ENCODE results near the gene STK32C. TPM values are rescaled to one million over a fixed set of nuclear protein-coding genes. Genes with fewer than 3 reads are reported as not detected.

The STK32C gene
- total RNA-seq, 1 donor from 2014 or later, result 13.8 TPM

- ATAC-seq (ENCODE audit: low read depth), result no peak
- no peak overlapping the region for H3K4me3 Mint-ChIP-seq
- peaks cover 4% of the 10 kb centered on the region for H3K4me1 Mint-ChIP-seq
- peaks cover 7% of the 10 kb centered on the region for H3K27me3 Mint-ChIP-seq
- TF ChIP-seq, protein P1, sequence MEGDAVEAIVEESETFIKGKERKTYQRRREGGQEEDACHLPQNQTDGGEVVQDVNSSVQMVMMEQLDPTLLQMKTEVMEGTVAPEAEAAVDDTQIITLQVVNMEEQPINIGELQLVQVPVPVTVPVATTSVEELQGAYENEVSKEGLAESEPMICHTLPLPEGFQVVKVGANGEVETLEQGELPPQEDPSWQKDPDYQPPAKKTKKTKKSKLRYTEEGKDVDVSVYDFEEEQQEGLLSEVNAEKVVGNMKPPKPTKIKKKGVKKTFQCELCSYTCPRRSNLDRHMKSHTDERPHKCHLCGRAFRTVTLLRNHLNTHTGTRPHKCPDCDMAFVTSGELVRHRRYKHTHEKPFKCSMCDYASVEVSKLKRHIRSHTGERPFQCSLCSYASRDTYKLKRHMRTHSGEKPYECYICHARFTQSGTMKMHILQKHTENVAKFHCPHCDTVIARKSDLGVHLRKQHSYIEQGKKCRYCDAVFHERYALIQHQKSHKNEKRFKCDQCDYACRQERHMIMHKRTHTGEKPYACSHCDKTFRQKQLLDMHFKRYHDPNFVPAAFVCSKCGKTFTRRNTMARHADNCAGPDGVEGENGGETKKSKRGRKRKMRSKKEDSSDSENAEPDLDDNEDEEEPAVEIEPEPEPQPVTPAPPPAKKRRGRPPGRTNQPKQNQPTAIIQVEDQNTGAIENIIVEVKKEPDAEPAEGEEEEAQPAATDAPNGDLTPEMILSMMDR (IDR thresholded peaks at IDR 0.05), result no peak
- no peaks in the 10 kb centered on the region for H3K36me3 Mint-ChIP-seq (ENCODE audit: low read depth)
- ChIA-PET CTCF (no interaction called here), POLR2A (no interaction called here)
- H3K27ac Mint-ChIP-seq, result no peak overlapping the region
- H3K9me3 Mint-ChIP-seq, result no peaks in the 10 kb centered on the region
- DNase-seq, result no peak
- intact Hi-C loops (cut with micrococcal nuclease), result no loop called here
These were observed 140.6 kb downstream of the STK32C start for GRCh38 chr10:132167041-132167674.

- no peak for DNase-seq
- TF ChIP-seq, protein P1 (IDR thresholded peaks at IDR 0.05), result no peak
- H3K27me3 Mint-ChIP-seq, result peaks cover 7% of the 10 kb centered on the region
- CTCF ChIA-PET, result no interaction called here
- POLR2A ChIA-PET, result no interaction called here
- no peak overlapping the region for H3K27ac Mint-ChIP-seq
- no peaks in the 10 kb centered on the region for H3K9me3 Mint-ChIP-seq
- no peaks in the 10 kb centered on the region for H3K36me3 Mint-ChIP-seq (ENCODE audit: low read depth)
- no peak for ATAC-seq (ENCODE audit: low read depth)
- peaks cover 8% of the 10 kb centered on the region for H3K4me1 Mint-ChIP-seq
- no peak overlapping the region for H3K4me3 Mint-ChIP-seq
- intact Hi-C loops (cut with micrococcal nuclease), result no loop called here
These were observed 141.4 kb downstream of the STK32C start for GRCh38 chr10:132166216-132166950.

GRCh38 chr10:132165416-132165980 is 142.3 kb downstream of the STK32C start:
- intact Hi-C loops (cut with micrococcal nuclease), result no loop called here
- Mint-ChIP-seq H3K4me3 (no peak overlapping the region), H3K36me3 (ENCODE audit: low read depth) (no peaks in the 10 kb centered on the region), H3K27me3 (peaks cover 7% of the 10 kb centered on the region), H3K9me3 (no peaks in the 10 kb centered on the region), H3K27ac (no peak overlapping the region), H3K4me1 (peaks cover 8% of the 10 kb centered on the region)
- ChIA-PET POLR2A (no interaction called here), CTCF (no interaction called here)
- DNase-seq, result no peak
- TF ChIP-seq, protein P1 (IDR thresholded peaks at IDR 0.05), result no peak
- no peak for ATAC-seq (ENCODE audit: low read depth)

- POLR2A ChIA-PET, result no interaction called here
- intact Hi-C loops (cut with micrococcal nuclease), result no loop called here
- Mint-ChIP-seq H3K36me3 (ENCODE audit: low read depth) (no peaks in the 10 kb centered on the region), H3K4me1 (peaks cover 8% of the 10 kb centered on the region), H3K4me3 (no peak overlapping the region), H3K27ac (no peak overlapping the region), H3K27me3 (peaks cover 7% of the 10 kb centered on the region), H3K9me3 (no peaks in the 10 kb centered on the region)
- TF ChIP-seq, protein P1 (IDR thresholded peaks at IDR 0.05), result no peak
- DNase-seq (no peak), ATAC-seq (ENCODE audit: low read depth) (no peak)
- CTCF ChIA-PET, result no interaction called here
These were observed 142.9 kb downstream of the STK32C start for GRCh38 chr10:132164761-132165278.

GRCh38 chr10:132163826-132164515 is 143.8 kb downstream of the STK32C start:
- no peaks in the 10 kb centered on the region for H3K9me3 Mint-ChIP-seq
- TF ChIP-seq, protein P1 (IDR thresholded peaks at IDR 0.05), result no peak
- no peaks in the 10 kb centered on the region for H3K36me3 Mint-ChIP-seq (ENCODE audit: low read depth)
- intact Hi-C loops (cut with micrococcal nuclease), result no loop called here
- H3K27me3 Mint-ChIP-seq, result peaks cover 7% of the 10 kb centered on the region
- H3K4me3 Mint-ChIP-seq, result no peak overlapping the region
- ChIA-PET CTCF (no interaction called here), POLR2A (no interaction called here)
- DNase-seq, result no peak
- no peak overlapping the region for H3K27ac Mint-ChIP-seq
- ATAC-seq (ENCODE audit: low read depth), result no peak
- H3K4me1 Mint-ChIP-seq, result peaks cover 8% of the 10 kb centered on the region
